Thoracic aorta (tissue), 2 donors: Measurements from ENCODE around the gene CADPS. TPM values are rescaled to one million over a fixed set of nuclear protein-coding genes. Genes with fewer than 3 reads are reported as not detected.

Experiments
- ATAC-seq: fragments of 150-250 bp; one replicate; pipeline ENCODE4 v1.8.0; 2017; ENCODE audit warnings: low read depth; ENCODE audit not compliant: insufficient number of reproducible peaks, low FRiP score
- DNase-seq: peaks from one replicate; pipeline ENCODE4 v3.0.0-alpha.2; 2020; ENCODE audit warnings: low spot score
- H3K27ac ChIP-seq, 2 donors: fragments of 200-600 bp; sonication (generic); 1 replicate in 1 of 2; 2 replicates in 1 of 2; pipeline ENCODE4 v1.5.1; 2016; ENCODE audit warnings: mild to moderate bottlenecking in 2 of 2, moderate library complexity in 2 of 2
- H3K27me3 ChIP-seq: fragments of 200-600 bp; sonication (generic); replicated peaks from 2 replicates; pipeline ENCODE4 v1.6.0; 2016; ENCODE audit warnings: mild to moderate bottlenecking; ENCODE audit not compliant: insufficient read depth
- H3K36me3 ChIP-seq: fragments of 200-600 bp; sonication (generic); one replicate; pipeline ENCODE4 v1.5.1; 2016
- H3K4me1 ChIP-seq, 2 donors: fragments of 200-600 bp; sonication (generic); 1 replicate in 1 of 2; 2 replicates in 1 of 2; pipeline versions ENCODE4 v1.5.1 to v1.6.0; 2016; ENCODE audit warnings: low read depth in 2 of 2, mild to moderate bottlenecking in 1 of 2; ENCODE audit not compliant: control insufficient read depth in 1 of 2
- H3K4me3 ChIP-seq: fragments of 200-600 bp; sonication (generic); 2 replicates; pipeline ENCODE4 v1.5.1; 2016; ENCODE audit warnings: mild to moderate bottlenecking
- H3K9me3 ChIP-seq: fragments of 200-600 bp; sonication (generic); 2 replicates; pipeline ENCODE4 v1.5.1; 2016
- total RNA-seq, 2 donors: library from RNA; depleted of rRNA; stranded (reverse); fragments of >200 nt; gene quantifications; one replicate each; pipeline versions ENCODE4 v1.1.0 to v1.2.3, GENCODE V29; 2016
- TF ChIP-seq, protein P1 (sequence below): fragments of 200-600 bp; sonication (generic); IDR thresholded peaks from one replicate; pipeline ENCODE4 v1.5.1; 2019; ENCODE audit warnings: antibody characterized with exemption

CADPS gene
- total RNA-seq, 2 donors from 2014 or later, result 0.14 to 7.2 TPM

DNA sequence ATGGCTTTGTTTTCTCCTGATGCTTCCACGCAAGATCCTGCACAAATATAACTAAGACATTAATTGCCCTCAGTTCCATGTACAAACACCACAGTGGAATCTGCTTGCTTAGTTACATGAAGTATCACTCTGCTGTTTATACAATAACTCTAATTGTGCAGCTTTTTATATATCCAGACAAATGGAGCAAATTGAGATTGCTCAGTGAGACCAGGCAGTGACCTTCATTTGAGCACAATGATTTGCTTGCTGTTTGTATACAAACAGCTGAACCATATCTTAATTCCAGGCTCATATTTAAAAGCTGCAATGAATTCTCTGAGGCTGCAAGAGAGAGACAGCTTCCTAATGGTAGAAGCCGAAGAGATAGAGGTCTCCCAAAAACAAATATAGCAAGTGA is 243.7 kb downstream of the CADPS start:
- no peaks in the 10 kb centered on the region for H3K27me3 ChIP-seq
- no peaks in the 10 kb centered on the region for H3K36me3 ChIP-seq
- no peak overlapping the region for H3K4me3 ChIP-seq
- H3K9me3 ChIP-seq, result no peaks in the 10 kb centered on the region
- TF ChIP-seq, protein P1, sequence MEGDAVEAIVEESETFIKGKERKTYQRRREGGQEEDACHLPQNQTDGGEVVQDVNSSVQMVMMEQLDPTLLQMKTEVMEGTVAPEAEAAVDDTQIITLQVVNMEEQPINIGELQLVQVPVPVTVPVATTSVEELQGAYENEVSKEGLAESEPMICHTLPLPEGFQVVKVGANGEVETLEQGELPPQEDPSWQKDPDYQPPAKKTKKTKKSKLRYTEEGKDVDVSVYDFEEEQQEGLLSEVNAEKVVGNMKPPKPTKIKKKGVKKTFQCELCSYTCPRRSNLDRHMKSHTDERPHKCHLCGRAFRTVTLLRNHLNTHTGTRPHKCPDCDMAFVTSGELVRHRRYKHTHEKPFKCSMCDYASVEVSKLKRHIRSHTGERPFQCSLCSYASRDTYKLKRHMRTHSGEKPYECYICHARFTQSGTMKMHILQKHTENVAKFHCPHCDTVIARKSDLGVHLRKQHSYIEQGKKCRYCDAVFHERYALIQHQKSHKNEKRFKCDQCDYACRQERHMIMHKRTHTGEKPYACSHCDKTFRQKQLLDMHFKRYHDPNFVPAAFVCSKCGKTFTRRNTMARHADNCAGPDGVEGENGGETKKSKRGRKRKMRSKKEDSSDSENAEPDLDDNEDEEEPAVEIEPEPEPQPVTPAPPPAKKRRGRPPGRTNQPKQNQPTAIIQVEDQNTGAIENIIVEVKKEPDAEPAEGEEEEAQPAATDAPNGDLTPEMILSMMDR, result no peak
- ATAC-seq (no peak), DNase-seq (no peak)
- H3K27ac ChIP-seq, result no peak overlapping the region
- no peaks in the 10 kb centered on the region for H3K4me1 ChIP-seq

DNA sequence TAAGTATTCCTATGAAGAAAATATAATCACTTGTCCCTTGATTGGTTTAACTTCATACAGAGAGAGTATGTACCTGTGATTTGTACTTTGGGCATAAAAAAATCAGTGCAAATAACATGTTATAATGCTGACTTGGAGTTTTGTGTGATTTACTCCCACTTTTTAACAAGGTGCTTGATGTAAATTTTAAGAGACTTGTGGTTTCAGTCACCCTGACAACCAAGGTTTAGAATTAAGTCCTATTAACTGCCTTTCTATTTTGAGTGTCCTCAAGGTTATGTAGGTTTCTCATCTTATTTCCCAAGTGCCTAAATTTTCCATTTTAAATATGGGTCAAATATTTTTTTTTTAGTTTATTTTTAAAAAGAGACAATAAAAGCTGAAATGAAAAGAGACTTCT is 244.6 kb downstream of the CADPS start:
- H3K9me3 ChIP-seq, result no peaks in the 10 kb centered on the region
- TF ChIP-seq, protein P1, result no peak
- no peaks in the 10 kb centered on the region for H3K27me3 ChIP-seq

DNA sequence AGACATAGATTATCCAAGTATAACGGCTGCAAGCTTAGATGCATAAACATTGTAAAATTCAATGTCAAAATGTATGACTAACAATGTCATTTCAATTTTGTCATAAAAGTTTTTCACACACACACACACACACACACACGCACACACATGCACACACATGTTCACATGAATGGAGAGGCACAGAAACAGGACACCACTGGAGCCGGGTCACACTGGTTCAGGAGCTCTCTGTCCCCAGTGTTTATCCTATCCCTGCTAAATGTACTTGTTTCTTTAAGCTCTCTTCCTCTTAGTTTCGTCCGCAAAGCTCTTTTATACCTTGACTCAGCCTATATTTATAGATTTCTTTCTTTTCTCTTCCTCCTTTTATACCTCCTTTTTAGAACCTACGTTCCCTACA is 249.9 kb downstream of the CADPS start:
- Histone ChIP-seq H3K36me3 (no peaks in the 10 kb centered on the region), H3K27ac (no peak overlapping the region), H3K4me3 (no peak overlapping the region), H3K9me3 (no peaks in the 10 kb centered on the region), H3K27me3 (no peaks in the 10 kb centered on the region), H3K4me1 (no peaks in the 10 kb centered on the region)
- TF ChIP-seq, protein P1, result no peak
- DNase-seq (no peak), ATAC-seq (no peak)

More for the DNA sequence above, 244.6 kb downstream of the CADPS start:
- Histone ChIP-seq H3K4me3 (no peak overlapping the region), H3K27ac (no peak overlapping the region), H3K36me3 (no peaks in the 10 kb centered on the region), H3K4me1 (no peaks in the 10 kb centered on the region)
- ATAC-seq (no peak), DNase-seq (no peak)

DNA sequence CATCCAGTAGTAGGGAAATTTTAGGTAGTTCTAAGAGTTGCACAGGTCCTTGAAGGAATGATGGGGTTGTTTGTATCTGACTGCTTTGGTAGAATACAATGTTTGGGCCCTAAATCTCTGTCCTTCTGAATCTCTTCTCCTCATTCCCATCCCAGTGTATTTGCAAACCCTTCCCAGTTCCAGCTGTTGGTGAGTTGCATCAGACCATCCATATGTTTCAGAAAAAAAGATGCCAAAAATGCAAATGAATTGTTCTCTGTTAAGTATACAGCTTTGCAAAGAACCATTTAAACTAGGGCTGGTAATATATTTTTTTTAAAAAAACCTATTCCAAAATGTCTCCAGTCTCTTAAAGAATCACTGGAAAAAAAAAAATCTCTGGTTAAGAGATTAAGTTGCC is 251.0 kb downstream of the CADPS start:
- H3K27me3 ChIP-seq, result no peaks in the 10 kb centered on the region
- H3K4me1 ChIP-seq, result no peaks in the 10 kb centered on the region
- ATAC-seq, result no peak

DNA sequence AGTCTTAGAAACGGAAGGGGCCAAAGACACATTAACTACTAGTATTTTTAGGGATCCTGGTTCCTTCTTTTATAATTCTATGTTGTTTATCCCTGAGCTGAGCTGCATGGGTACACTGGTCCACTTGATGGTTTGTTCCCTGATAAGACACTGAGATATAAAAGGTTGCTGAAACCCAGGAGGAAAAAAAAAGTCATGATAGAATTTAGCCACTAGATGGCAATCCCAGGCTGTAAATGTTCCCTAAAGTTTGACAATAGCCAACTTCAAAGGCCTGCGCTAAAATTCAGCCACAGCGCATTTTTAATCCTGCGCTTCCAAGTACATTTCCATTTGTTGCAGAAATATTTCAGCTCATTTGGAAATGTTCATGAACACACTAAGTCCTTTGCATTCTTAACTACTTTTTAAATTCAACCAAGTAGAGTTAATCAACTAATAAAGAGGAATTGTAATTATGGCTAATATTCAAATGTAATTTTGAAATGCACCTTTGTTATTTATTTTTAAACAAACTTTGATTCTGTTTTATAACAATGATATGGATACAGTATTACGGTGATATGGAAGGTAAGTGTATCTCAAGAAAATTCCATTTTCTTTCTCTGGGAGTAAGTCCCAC is 252.6 kb downstream of the CADPS start:
- TF ChIP-seq, protein P1, result peak; percentile 43
- Histone ChIP-seq H3K4me1 (no peaks in the 10 kb centered on the region), H3K36me3 (no peaks in the 10 kb centered on the region), H3K9me3 (no peaks in the 10 kb centered on the region), H3K4me3 (no peak overlapping the region), H3K27ac (no peak overlapping the region), H3K27me3 (no peaks in the 10 kb centered on the region)
- no peak for DNase-seq
- ATAC-seq, result no peak

More for the DNA sequence above, 251.0 kb downstream of the CADPS start:
- Histone ChIP-seq H3K4me3 (no peak overlapping the region), H3K27ac (no peak overlapping the region), H3K9me3 (no peaks in the 10 kb centered on the region), H3K36me3 (no peaks in the 10 kb centered on the region)
- DNase-seq, result no peak
- TF ChIP-seq, protein P1, result no peak
